ENCODE measurements around the gene PPP1R12C.

PPP1R12C gene

DNA sequence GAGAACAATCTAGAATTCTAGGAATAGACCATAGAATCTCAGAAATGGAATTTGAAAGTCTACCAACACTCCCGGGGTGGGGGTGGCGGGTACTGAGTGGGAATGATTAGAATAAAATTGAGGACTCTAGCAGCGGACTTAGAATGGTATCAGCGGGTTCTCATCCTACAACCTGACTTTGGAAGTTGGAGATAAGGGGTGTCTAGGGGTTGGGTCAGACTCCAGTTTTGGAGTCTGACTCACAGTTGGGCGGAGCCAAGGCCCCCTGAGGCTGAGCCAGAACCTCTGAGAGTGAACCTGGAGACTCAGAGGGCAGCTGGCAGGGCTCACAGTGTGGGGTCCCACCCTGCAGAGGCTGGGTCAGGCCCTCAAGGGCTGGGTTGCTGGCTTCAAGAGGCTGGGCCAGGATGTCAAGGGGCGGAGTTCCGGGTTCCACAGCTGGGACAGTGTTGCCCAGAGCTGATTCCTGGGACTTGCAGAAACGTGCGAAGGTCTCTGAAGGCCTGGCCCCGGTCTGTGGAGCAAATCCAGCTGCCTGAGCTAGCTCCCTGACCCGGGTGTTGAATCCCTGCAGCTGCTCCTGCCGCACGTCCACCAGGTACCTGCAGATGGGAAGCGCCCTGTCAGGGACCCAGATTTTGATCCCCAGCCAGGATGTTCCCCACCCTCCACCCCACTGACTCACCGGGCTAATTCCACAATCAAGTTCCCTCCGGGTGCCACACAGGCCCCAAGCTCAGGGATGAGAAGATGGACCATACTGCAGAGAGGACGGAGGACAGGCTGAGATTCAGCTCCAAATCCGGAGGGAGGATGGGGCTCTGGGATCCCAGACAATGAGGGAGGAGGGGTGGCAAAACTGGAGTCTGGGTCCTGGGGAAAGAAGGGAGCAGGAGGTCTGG lies 41.7 kb upstream of the PPP1R12C start:
- H2AFZ ChIP-seq (ENCODE audit: low read depth, low read length) = no peak overlapping the region
- H3K79me2 ChIP-seq (ENCODE audit: low read length) = no peaks in the 10 kb centered on the region
- no peak overlapping the region for H3K9ac ChIP-seq (ENCODE audit: low read length)
- no peaks in the 10 kb centered on the region for H3K9me3 ChIP-seq (ENCODE audit: insufficient read depth, low read length)
- H4K20me1 ChIP-seq (ENCODE audit: insufficient read depth, low read length) = no peaks in the 10 kb centered on the region
- TF ChIP-seq, protein P1, sequence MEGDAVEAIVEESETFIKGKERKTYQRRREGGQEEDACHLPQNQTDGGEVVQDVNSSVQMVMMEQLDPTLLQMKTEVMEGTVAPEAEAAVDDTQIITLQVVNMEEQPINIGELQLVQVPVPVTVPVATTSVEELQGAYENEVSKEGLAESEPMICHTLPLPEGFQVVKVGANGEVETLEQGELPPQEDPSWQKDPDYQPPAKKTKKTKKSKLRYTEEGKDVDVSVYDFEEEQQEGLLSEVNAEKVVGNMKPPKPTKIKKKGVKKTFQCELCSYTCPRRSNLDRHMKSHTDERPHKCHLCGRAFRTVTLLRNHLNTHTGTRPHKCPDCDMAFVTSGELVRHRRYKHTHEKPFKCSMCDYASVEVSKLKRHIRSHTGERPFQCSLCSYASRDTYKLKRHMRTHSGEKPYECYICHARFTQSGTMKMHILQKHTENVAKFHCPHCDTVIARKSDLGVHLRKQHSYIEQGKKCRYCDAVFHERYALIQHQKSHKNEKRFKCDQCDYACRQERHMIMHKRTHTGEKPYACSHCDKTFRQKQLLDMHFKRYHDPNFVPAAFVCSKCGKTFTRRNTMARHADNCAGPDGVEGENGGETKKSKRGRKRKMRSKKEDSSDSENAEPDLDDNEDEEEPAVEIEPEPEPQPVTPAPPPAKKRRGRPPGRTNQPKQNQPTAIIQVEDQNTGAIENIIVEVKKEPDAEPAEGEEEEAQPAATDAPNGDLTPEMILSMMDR (IDR thresholded peaks at IDR 0.05; ENCODE audit: low read depth, low read length) = no peak
- TF ChIP-seq EZH2phosphoT487 (IDR thresholded peaks at IDR 0.05; ENCODE audit: low read depth) = no peak
- no peak overlapping the region for H3K4me3 ChIP-seq (ENCODE audit: low read length)
- no peak overlapping the region for H3K27ac ChIP-seq (ENCODE audit: low read length)
- no peaks in the 10 kb centered on the region for H3K36me3 ChIP-seq (replicated peaks; ENCODE audit: low read depth, low read length)
- H3K4me1 ChIP-seq (ENCODE audit: low read length) = no peaks in the 10 kb centered on the region
- peaks cover 7% of the 10 kb centered on the region; the same call in 1 of the 2 replicates for H3K27me3 ChIP-seq (ENCODE audit: low read depth, low read length)
- no peak overlapping the region for H3K4me2 ChIP-seq (ENCODE audit: low read length)

DNA sequence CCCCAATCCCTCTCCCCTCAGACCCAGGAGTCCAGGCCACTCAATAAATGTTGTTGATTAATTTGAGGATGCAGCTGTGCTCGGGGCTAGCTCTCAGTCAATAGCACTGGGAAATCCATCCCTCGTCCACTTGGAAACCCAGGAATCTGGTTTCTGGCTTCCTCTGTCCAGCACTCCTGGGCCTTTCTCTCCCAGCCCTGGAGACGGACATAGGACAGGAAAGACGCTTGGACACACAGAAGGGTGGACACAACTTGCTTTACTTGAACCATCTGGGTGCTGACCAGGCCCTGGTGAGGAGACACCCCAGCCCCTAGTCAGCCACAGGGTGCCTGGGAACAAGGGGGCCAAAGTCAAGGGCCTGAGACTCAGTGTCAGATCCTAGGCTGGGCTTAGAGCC lies 41.0 kb upstream of the PPP1R12C start:
- Histone ChIP-seq H3K4me1 (ENCODE audit: low read length) (no peaks in the 10 kb centered on the region), H2AFZ (ENCODE audit: low read depth, low read length) (no peak overlapping the region), H3K36me3 (replicated peaks; ENCODE audit: low read depth, low read length) (no peaks in the 10 kb centered on the region), H3K9me3 (ENCODE audit: insufficient read depth, low read length) (no peaks in the 10 kb centered on the region), H3K4me3 (ENCODE audit: low read length) (no peak overlapping the region), H3K27ac (ENCODE audit: low read length) (no peak overlapping the region), H3K79me2 (ENCODE audit: low read length) (no peaks in the 10 kb centered on the region), H4K20me1 (ENCODE audit: insufficient read depth, low read length) (no peaks in the 10 kb centered on the region), H3K9ac (ENCODE audit: low read length) (no peak overlapping the region), H3K4me2 (ENCODE audit: low read length) (no peak overlapping the region), H3K27me3 (ENCODE audit: low read depth, low read length) (peaks cover 7% of the 10 kb centered on the region; the same call in 1 of the 2 replicates)
- TF ChIP-seq EZH2phosphoT487 (IDR thresholded peaks at IDR 0.05; ENCODE audit: low read depth) = no peak
- TF ChIP-seq, protein P1 (IDR thresholded peaks at IDR 0.05; ENCODE audit: low read depth, low read length) = no peak

DNA sequence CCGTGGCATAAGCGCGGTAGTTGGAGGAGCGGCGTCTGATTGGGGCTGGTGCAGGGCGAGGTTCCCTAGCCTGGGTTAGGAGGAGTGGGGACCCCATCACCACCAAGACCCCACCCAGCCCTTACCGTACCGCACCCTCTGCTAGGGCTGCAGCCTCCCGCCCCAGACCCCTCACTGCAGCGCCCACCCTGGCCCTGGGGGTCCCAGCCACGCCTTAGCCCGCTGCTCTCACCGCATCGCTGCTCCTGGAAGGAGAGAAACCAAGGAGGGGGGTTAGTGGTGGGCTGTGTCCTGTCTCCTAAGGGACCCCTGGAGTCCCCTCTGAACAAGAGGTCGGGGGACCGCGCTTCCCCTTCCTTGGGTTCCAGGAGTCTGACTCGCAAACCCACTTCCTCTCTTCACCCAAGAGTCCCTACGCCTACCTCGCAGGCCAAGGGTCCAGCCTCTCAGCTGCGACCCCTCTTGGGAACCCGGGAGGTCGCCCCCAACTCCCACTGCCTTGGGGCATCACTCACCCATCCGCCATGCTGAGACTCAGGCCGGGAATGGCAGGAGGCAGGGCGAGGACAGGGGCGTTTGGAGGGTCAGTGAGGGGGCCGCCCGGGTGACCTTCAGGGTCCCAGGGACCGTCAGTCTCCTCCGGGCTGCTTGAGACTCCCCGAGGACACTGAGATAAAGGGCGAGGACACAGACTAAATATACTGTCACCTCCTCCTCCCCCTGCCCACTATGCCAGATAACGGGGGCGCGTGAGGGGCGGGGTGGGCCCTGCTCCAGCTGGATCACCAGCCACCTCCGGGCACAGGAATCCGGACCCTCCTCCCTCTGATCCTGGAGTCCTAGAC lies 39.8 kb upstream of the PPP1R12C start, which contains the start of gene TNNI3:
Gene TNNI3, minus strand, starts transcription at position 669 of the 845 bp plus-strand sequence. Its CDS starts 143 bp downstream, at position 526.
- H3K9me3 ChIP-seq (ENCODE audit: insufficient read depth, low read length) = no peaks in the 10 kb centered on the region
- peaks cover 7% of the 10 kb centered on the region; the same call in 1 of the 2 replicates for H3K27me3 ChIP-seq (ENCODE audit: low read depth, low read length)
- H4K20me1 ChIP-seq (ENCODE audit: insufficient read depth, low read length) = no peaks in the 10 kb centered on the region
- 0 out of 2 replicates have a peak, but pooled peaks cover under 1% of the 10 kb centered on the region for H3K4me1 ChIP-seq (ENCODE audit: low read length)
- H3K9ac ChIP-seq (ENCODE audit: low read length) = no peak within 1 kb of the TSS
- H3K27ac ChIP-seq (ENCODE audit: low read length) = no peak within 1 kb of the TSS
- H3K4me3 ChIP-seq (ENCODE audit: low read length) = no peak within 1 kb of the TSS
- no peaks in the 10 kb centered on the region for H3K36me3 ChIP-seq (replicated peaks; ENCODE audit: low read depth, low read length)
- TF ChIP-seq, protein P1 (IDR thresholded peaks at IDR 0.05; ENCODE audit: low read depth, low read length) = no peak
- no peak for TF ChIP-seq EZH2phosphoT487 (IDR thresholded peaks at IDR 0.05; ENCODE audit: low read depth)
- no peaks in the 10 kb centered on the region for H3K79me2 ChIP-seq (ENCODE audit: low read length)
- no peak within 1 kb of the TSS for H3K4me2 ChIP-seq (ENCODE audit: low read length)
- no peak within 1 kb of the TSS for H2AFZ ChIP-seq (ENCODE audit: low read depth, low read length)

All from OCI-LY3 (cell line).